Measurements from ENCODE around the gene ADAM12. TPM values are rescaled to one million over a fixed set of nuclear protein-coding genes. Genes with fewer than 3 reads are reported as not detected.
"Not testable (repeated sequence)": the region's sequence is repeated elsewhere in the genome, so short reads cannot be mapped to it uniquely, and the experiment has no call there.

ADAM12 gene
- polyA plus RNA-seq, 3 donors = 0.05 TPM; not detected in 2

DNA sequence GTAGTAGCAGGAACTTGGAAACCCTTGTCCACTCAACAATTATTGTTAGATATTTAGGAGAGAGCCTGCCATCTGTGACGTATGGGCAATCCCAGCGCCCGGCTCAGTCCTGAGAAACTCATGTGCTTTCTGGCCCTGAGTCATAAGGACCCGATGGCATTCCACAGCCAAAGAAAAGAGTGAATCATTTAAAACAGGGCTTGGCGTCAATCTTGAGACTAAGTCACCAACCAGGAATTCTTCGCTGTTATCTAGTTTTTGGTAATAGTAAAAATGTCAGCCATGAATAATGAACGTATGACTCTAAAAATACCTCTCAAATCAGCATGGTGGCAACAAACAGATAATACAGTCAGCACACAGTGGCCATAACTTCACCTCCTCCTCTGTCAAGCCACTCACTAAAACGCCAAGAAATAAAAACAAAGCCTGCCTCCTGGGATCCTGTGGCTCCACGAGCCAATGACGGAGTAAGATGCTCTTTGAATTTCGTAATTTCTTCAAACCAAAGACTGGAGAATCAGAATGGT, 140.8 kb downstream of the ADAM12 start:
- Mint-ChIP-seq H3K4me3 (no peak overlapping the region), H3K9me3 (peaks cover 2 to 8% (median 7%) of the 10 kb centered on the region in 7 donors), H3K4me1 (peaks cover 6% of the 10 kb centered on the region), H3K27me3 (ENCODE audit: low read depth in 3 of 3) (peaks cover 0 to 2% (median 0%) of the 10 kb centered on the region in 3 donors), H3K27ac (no peak overlapping the region), H3K36me3 (no peaks in the 10 kb centered on the region)
- no peak for DNase-seq
- H3K4me3 ChIP-seq (replicated peaks in 1 of 3; ENCODE audit: low read depth in 2 of 3, low read length in 3 of 3) = no peak overlapping the region
- H3K27ac ChIP-seq (ENCODE audit: low read depth in 1 of 2, low read length in 2 of 2) = no peak overlapping the region
- H3K79me2 ChIP-seq (ENCODE audit: insufficient read depth, low read length) = no peaks in the 10 kb centered on the region
- H3K36me3 ChIP-seq (replicated peaks in 1 of 2; ENCODE audit: control insufficient read depth in 1 of 2, insufficient read depth in 2 of 2, low read length in 2 of 2) = no peaks in the 10 kb centered on the region
- no peaks in the 10 kb centered on the region for H3K27me3 ChIP-seq (ENCODE audit: control insufficient read depth in 2 of 2, insufficient read depth in 2 of 2, low read length in 2 of 2)
- peaks cover 0 to 4% of the 10 kb centered on the region in 2 donors for H3K4me1 ChIP-seq (ENCODE audit: control insufficient read depth in 1 of 2, insufficient read depth in 2 of 2, low read length in 2 of 2)
- intact Hi-C loops (cut with micrococcal nuclease) = no loop called here
- no peak overlapping the region for H3K9ac ChIP-seq (ENCODE audit: insufficient read depth, low read length, poor library complexity, severe bottlenecking)
- no peaks in the 10 kb centered on the region for H4K20me1 ChIP-seq (ENCODE audit: insufficient read depth, low read length)
- TF ChIP-seq, protein P1, sequence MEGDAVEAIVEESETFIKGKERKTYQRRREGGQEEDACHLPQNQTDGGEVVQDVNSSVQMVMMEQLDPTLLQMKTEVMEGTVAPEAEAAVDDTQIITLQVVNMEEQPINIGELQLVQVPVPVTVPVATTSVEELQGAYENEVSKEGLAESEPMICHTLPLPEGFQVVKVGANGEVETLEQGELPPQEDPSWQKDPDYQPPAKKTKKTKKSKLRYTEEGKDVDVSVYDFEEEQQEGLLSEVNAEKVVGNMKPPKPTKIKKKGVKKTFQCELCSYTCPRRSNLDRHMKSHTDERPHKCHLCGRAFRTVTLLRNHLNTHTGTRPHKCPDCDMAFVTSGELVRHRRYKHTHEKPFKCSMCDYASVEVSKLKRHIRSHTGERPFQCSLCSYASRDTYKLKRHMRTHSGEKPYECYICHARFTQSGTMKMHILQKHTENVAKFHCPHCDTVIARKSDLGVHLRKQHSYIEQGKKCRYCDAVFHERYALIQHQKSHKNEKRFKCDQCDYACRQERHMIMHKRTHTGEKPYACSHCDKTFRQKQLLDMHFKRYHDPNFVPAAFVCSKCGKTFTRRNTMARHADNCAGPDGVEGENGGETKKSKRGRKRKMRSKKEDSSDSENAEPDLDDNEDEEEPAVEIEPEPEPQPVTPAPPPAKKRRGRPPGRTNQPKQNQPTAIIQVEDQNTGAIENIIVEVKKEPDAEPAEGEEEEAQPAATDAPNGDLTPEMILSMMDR (IDR thresholded peaks at IDR 0.05) = no peak
- 90% methylated on average over 8 of the region's 11 CpGs for WGBS (ENCODE audit: insufficient coverage)
- no peak overlapping the region for H2AFZ ChIP-seq (ENCODE audit: insufficient read depth, low read depth, low read length, poor library complexity, severe bottlenecking)
- H3K9me3 ChIP-seq (replicated peaks in 1 of 2; ENCODE audit: control insufficient read depth in 1 of 2, insufficient read depth in 1 of 2, low read length in 2 of 2) = no peaks in the 10 kb centered on the region
- H3K4me2 ChIP-seq (replicated peaks; ENCODE audit: extremely low read depth, low read length, poor library complexity, severe bottlenecking) = no peak overlapping the region

DNA sequence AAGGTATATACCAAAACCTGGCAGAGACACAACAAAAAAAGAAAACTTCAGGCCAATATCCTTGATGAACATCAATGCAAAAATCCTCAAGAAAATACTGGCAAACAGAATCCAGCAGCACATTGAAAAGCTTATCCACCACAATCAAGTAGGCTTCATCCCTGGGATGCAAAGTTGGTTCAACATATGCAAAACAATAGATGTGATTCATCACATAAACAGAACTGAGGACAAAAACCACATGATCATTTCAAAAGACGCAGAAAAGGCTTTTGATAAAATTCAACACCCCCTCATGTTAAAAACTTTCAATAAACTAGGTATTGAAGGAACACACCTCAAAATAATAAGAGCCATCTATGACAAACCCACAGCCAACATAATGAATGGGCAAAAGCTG, 141.9 kb downstream of the ADAM12 start:
- H3K27ac Mint-ChIP-seq; intact Hi-C loops (cut with micrococcal nuclease); H3K4me3 ChIP-seq (replicated peaks in 1 of 3; ENCODE audit: low read depth in 2 of 3, low read length in 3 of 3); DNase-seq; H3K9ac ChIP-seq (ENCODE audit: insufficient read depth, low read length, poor library complexity, severe bottlenecking); H3K27me3 Mint-ChIP-seq (ENCODE audit: low read depth in 3 of 3); H4K20me1 ChIP-seq (ENCODE audit: insufficient read depth, low read length); H3K36me3 ChIP-seq (replicated peaks in 1 of 2; ENCODE audit: control insufficient read depth in 1 of 2, insufficient read depth in 2 of 2, low read length in 2 of 2); H3K27me3 ChIP-seq (ENCODE audit: control insufficient read depth in 2 of 2, insufficient read depth in 2 of 2, low read length in 2 of 2); H3K9me3 ChIP-seq (replicated peaks in 1 of 2; ENCODE audit: control insufficient read depth in 1 of 2, insufficient read depth in 1 of 2, low read length in 2 of 2); H3K36me3 Mint-ChIP-seq; H3K4me1 Mint-ChIP-seq; H3K9me3 Mint-ChIP-seq; H3K27ac ChIP-seq (ENCODE audit: low read depth in 1 of 2, low read length in 2 of 2); H3K79me2 ChIP-seq (ENCODE audit: insufficient read depth, low read length); H2AFZ ChIP-seq (ENCODE audit: insufficient read depth, low read depth, low read length, poor library complexity, severe bottlenecking); H3K4me1 ChIP-seq (ENCODE audit: control insufficient read depth in 1 of 2, insufficient read depth in 2 of 2, low read length in 2 of 2); H3K4me3 Mint-ChIP-seq; H3K4me2 ChIP-seq (replicated peaks; ENCODE audit: extremely low read depth, low read length, poor library complexity, severe bottlenecking): not testable (repeated sequence)
- no CpG with 5 or more reads among the region's 1 CpG for WGBS (ENCODE audit: insufficient coverage)
